RWPE2 (cell line): ENCODE results near the gene SLCO4A1.

Experiments
- ATAC-seq: fragments of 200-7000 bp; cut with Tn5 transposase; 3 replicates; pipeline ENCODE4 v1.9.1; 2021; ENCODE audit warnings: low read depth
- DNase-seq: peaks from one replicate; pipeline ENCODE4 v3.0.0-alpha.2; 2020; ENCODE audit warnings: low spot score
- H3K27ac ChIP-seq: fragments of 450-650 bp; 2 replicates; pipeline ENCODE4 v1.5.1; 2017; ENCODE audit warnings: mild to moderate bottlenecking; ENCODE audit not compliant: poor library complexity, severe bottlenecking
- H3K27me3 ChIP-seq: fragments of 250-450 bp; sonication (Bioruptor Pico); 2 replicates; pipeline ENCODE4 v1.5.1; 2021; ENCODE audit warnings: mild to moderate bottlenecking, moderate library complexity; ENCODE audit not compliant: insufficient read depth, poor library complexity, severe bottlenecking
- H3K36me3 ChIP-seq: fragments of 250-450 bp; sonication (Bioruptor Pico); 2 replicates; pipeline ENCODE4 v1.5.1; 2020; ENCODE audit warnings: low read depth, mild to moderate bottlenecking, moderate library complexity
- H3K4me1 ChIP-seq: fragments of 250-450 bp; sonication (Bioruptor Pico); 2 replicates; pipeline ENCODE4 v1.5.1; 2021; ENCODE audit warnings: mild to moderate bottlenecking, moderate library complexity; ENCODE audit not compliant: insufficient read depth, poor library complexity, severe bottlenecking
- H3K4me3 ChIP-seq: fragments of 250-450 bp; sonication (Bioruptor Pico); 2 replicates; pipeline ENCODE4 v1.5.1; 2021; ENCODE audit warnings: mild to moderate bottlenecking, moderate library complexity; ENCODE audit not compliant: severe bottlenecking
- H3K9me3 ChIP-seq: fragments of 250-450 bp; sonication (Bioruptor Pico); 2 replicates; pipeline ENCODE4 v1.5.1; 2021; ENCODE audit warnings: mild to moderate bottlenecking, moderate library complexity; ENCODE audit not compliant: severe bottlenecking
- TF ChIP-seq, protein P1 (sequence below): fragments of 450-650 bp; IDR thresholded peaks from one replicate; pipeline ENCODE4 v1.5.1; 2017; ENCODE audit warnings: mild to moderate bottlenecking, moderate library complexity; ENCODE audit not compliant: poor library complexity, severe bottlenecking

SLCO4A1 gene

DNA sequence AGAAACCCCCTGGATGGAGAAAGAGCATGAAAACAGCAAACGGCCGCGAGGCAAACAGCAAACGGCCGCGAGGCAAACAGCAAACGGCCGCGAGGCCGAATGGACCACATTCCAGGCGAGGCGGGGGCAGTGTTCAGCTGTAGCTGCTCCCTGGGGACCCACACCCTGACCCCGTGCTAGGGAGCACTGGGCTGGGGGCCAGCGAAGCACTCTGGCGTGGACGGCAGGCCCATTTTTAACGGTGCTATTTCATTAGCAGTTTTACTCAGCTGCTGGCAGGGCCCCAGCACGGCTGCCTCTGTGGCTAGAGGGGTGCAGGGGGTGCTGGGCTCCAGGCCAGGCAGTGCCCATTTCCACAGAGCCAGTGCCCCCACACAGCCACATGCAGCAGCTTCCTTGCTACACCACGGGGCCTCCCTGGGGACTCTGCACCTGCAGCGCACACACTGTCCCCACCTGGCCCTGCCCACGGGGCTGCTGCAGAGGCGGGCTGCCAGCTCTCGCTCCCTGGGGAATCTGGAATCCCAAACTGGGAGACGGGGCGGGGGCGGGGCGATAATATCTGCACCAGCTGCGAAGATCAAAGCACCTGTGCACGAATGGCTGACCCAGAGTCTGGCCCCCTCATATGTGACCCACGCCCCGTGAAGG lies 35.6 kb upstream of the SLCO4A1 start:
- Histone ChIP-seq H3K36me3 (no peaks in the 10 kb centered on the region), H3K27me3 (no peaks in the 10 kb centered on the region), H3K27ac (no peak overlapping the region), H3K4me1 (peaks cover 23% of the 10 kb centered on the region), H3K4me3 (no peak overlapping the region), H3K9me3 (no peaks in the 10 kb centered on the region)
- ATAC-seq: no peak
- TF ChIP-seq, protein P1, sequence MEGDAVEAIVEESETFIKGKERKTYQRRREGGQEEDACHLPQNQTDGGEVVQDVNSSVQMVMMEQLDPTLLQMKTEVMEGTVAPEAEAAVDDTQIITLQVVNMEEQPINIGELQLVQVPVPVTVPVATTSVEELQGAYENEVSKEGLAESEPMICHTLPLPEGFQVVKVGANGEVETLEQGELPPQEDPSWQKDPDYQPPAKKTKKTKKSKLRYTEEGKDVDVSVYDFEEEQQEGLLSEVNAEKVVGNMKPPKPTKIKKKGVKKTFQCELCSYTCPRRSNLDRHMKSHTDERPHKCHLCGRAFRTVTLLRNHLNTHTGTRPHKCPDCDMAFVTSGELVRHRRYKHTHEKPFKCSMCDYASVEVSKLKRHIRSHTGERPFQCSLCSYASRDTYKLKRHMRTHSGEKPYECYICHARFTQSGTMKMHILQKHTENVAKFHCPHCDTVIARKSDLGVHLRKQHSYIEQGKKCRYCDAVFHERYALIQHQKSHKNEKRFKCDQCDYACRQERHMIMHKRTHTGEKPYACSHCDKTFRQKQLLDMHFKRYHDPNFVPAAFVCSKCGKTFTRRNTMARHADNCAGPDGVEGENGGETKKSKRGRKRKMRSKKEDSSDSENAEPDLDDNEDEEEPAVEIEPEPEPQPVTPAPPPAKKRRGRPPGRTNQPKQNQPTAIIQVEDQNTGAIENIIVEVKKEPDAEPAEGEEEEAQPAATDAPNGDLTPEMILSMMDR: no peak
- DNase-seq: no peak

DNA sequence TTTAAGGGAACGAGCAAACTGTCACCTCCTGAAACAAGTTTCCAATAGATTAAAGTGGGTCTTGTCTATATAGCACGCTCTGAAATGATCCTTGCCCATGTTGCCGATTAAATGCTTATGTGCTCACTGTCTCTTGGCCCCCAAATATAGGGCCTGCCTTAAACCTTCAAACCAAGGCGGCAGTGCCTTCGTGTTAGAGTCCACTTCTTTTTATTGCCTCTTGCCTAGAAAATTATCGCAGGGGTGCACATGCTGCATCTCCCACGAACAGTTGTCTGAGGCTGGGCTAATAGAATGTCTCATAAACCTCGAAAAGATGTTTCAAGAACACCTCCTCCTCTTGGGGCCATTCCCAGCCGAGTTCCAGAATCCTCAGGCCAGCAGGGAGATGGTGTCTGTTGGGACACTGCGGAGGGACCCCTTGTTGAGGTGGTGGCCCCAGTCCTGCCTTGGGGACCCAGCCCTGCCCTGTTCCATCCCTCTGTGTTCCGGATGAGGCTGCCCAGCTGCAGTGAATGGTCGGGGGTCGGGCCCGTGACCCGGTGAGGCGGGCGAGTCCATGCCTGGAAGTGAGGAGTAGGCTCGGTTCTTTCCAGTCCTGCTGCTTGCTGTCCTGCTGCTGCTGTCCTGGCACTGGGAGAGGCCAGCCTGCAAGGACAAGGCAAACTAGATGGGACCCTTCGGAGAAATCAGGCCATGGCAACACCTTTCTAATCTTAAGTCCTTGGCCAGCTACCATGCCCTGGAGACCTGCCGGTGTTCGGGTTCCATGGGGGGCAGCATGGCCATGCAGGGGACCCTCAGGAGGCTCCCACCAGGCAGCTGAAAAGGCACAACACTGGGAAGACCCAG lies 34.7 kb upstream of the SLCO4A1 start:
- no peaks in the 10 kb centered on the region for H3K27me3 ChIP-seq
- H3K9me3 ChIP-seq: no peaks in the 10 kb centered on the region
- H3K4me1 ChIP-seq: peaks cover 14% of the 10 kb centered on the region
- no peak overlapping the region for H3K4me3 ChIP-seq
- DNase-seq: peak; percentile 81
- no peak overlapping the region for H3K27ac ChIP-seq
- TF ChIP-seq, protein P1: no peak
- ATAC-seq: no peak
- H3K36me3 ChIP-seq: no peaks in the 10 kb centered on the region

DNA sequence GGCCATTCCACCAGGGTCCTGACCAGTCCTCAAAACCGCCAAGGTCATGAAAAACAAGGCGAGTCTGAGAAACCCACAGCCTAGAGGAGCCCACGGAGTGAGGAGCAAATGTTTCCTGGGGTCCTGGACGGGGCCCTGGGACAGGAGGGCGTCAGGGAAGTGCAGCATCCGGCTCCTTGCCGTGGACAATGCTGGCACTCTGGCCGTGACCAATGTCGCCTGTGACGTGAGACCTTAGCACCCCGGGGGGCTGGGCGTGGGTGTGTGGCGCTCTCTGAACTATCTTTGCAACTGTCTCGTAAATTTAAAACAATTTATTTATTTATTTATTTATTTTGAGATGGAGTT lies 34.1 kb upstream of the SLCO4A1 start:
- DNase-seq (no peak), ATAC-seq (no peak)
- no peak overlapping the region for H3K27ac ChIP-seq
- H3K36me3 ChIP-seq: no peaks in the 10 kb centered on the region
- no peaks in the 10 kb centered on the region for H3K27me3 ChIP-seq
- peaks cover 8% of the 10 kb centered on the region for H3K4me1 ChIP-seq
- H3K4me3 ChIP-seq: no peak overlapping the region
- H3K9me3 ChIP-seq: no peaks in the 10 kb centered on the region
- TF ChIP-seq, protein P1: no peak

DNA sequence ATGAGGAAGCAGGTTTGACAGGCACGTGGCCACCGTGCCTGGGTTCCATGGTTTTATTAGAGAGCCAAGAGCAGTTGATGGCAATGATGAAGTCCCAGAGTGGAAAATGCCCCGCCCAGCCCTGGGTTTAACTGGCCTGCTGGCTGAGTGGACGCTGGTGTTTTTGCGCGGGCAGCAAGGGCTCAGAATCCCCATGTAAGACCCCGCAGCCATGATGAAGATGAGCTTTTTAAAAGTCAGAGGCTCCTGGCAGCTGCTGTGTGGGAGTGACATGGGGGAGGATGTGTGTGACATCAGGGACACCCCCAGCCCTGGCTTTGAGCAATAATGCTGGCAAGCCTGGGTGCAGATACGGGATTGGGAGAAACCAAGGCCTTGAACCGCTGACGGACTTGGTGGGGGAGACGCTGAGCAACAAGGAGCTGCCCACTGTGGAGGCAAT lies 33.0 kb upstream of the SLCO4A1 start:
- H3K27me3 ChIP-seq: no peaks in the 10 kb centered on the region
- no peaks in the 10 kb centered on the region for H3K9me3 ChIP-seq

More for the DNA sequence above, 33.0 kb upstream of the SLCO4A1 start:
- Histone ChIP-seq H3K27ac (no peak overlapping the region), H3K4me1 (peaks cover 5% of the 10 kb centered on the region), H3K36me3 (no peaks in the 10 kb centered on the region), H3K4me3 (no peak overlapping the region)
- TF ChIP-seq, protein P1: no peak
- DNase-seq (peak; percentile 78), ATAC-seq (no peak)
